HFF-Myc (cell line): ENCODE measurements around the gene FOXE1.

ENCODE experiments used
- DNase-seq: peaks from one replicate; pipeline ENCODE4 v3.0.0-alpha.2; 2011; ENCODE audit warnings: low read depth; ENCODE audit errors: extremely low read depth
- H3K4me3 ChIP-seq: replicated peaks from 2 replicates; pipeline ENCODE4 v1.5.1; 2011; ENCODE audit warnings: low read depth, mild to moderate bottlenecking, control low read depth, low read length
- TF ChIP-seq, protein P1 (sequence below): IDR thresholded peaks from 2 replicates; pipeline ENCODE4 v1.5.1; 2012; ENCODE audit warnings: mild to moderate bottlenecking, low read depth, low read length, control low read depth; ENCODE audit errors: missing control alignments

Gene FOXE1

DNA sequence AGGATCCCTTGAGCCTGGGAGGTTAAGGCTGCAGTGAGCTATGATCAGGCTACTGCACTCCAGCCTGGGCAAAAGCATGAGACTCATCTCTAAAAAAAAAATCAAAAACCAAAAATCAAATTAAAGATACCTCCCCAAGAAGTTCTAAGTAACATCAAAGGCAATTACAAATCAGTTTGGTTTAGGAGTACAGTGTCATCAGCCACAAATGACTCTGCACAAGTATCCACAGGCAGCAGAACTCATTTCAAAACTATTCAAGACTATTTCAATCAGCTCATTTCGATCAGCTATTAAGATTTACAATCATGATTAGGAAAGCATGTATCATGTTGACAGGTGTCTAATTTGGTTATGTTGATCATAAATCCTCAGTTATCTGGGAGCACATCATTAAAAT lies 50.2 kb downstream of the FOXE1 start:
- no peak for DNase-seq
- H3K4me3 ChIP-seq, result no peak overlapping the region

DNA sequence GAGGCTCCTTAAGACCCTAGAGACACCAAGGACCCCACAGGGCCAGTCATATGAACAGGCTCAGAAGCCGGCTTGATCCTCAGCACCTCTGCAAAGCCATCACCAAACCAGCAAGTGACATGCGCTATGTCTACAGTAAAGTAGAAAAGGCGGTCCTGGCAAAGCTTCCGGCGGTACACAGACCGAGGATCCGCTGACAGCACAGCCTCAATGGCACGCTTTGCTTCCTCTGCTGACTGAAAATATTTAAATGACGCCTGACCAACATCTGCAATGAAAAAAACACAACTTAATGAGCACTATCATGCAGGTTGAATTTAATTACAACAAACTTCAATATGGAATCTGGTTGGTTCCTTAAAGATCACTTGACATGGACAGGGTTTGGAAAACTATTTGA lies 51.7 kb downstream of the FOXE1 start:
- H3K4me3 ChIP-seq, result no peak overlapping the region
- DNase-seq, result no peak
- TF ChIP-seq, protein P1, sequence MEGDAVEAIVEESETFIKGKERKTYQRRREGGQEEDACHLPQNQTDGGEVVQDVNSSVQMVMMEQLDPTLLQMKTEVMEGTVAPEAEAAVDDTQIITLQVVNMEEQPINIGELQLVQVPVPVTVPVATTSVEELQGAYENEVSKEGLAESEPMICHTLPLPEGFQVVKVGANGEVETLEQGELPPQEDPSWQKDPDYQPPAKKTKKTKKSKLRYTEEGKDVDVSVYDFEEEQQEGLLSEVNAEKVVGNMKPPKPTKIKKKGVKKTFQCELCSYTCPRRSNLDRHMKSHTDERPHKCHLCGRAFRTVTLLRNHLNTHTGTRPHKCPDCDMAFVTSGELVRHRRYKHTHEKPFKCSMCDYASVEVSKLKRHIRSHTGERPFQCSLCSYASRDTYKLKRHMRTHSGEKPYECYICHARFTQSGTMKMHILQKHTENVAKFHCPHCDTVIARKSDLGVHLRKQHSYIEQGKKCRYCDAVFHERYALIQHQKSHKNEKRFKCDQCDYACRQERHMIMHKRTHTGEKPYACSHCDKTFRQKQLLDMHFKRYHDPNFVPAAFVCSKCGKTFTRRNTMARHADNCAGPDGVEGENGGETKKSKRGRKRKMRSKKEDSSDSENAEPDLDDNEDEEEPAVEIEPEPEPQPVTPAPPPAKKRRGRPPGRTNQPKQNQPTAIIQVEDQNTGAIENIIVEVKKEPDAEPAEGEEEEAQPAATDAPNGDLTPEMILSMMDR, result no peak

More for the DNA sequence above, 50.2 kb downstream of the FOXE1 start:
- TF ChIP-seq, protein P1, result no peak

DNA sequence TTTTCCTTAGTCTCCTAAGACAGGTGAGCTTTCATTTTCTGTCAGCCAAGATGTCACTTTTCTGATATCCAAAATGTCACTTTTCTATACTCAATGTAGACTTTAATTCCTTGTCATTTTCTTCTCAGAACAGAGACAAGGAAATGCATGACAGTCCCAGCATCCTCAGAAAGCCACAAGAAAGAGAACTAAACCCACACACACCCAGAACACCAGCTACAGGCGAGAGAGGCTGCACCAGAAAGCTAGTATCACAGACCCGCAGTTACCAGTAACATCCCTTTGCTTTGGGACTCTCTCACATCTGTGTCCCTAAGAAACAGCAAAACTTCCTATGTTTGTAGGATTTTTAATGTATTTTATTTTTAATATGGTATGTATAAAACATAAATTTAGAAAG lies 52.2 kb downstream of the FOXE1 start:
- TF ChIP-seq, protein P1, result no peak
- DNase-seq, result no peak
- no peak overlapping the region for H3K4me3 ChIP-seq
